ENCODE data around the gene ME3.

Gene ME3

DNA sequence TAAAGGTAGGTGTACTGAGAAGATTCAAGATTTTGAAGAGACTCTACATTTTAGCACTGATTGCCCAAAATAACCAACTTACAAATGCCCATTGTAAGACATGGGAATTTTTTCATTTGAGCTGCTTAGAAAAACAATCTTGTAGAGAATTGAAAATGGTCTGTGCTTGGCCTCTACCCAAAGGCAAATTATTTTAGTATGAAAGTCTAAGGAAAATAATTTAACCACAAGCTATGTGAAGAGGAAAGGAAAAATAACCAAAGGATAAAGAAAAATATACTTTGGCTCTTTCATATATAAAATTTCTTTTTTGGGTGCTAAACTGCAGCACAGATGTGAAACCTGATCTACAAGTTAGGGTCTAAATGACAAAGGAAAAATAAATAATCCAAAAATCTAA is 54.9 kb downstream of the ME3 start:
- no peak for DNase-seq

DNA sequence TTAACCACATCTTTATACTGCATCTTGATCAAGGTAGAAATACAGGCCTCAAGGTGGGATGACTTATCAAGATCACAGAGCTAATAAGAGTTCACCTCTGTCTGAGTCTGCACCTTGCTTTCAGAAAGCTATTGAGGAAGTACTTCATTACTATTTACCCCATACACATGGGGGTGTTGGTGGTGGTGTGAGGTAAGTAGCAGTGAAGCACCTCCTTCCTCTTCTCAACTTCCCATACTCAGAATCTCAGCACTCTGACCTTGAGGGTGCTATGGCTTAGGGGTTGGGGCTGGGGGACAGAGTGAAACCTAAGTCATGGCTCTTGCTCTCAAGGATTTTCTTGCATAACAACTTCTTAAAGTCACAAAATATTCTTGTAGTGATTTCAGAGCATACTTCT is 56.9 kb downstream of the ME3 start:
- no peak for DNase-seq

DNA sequence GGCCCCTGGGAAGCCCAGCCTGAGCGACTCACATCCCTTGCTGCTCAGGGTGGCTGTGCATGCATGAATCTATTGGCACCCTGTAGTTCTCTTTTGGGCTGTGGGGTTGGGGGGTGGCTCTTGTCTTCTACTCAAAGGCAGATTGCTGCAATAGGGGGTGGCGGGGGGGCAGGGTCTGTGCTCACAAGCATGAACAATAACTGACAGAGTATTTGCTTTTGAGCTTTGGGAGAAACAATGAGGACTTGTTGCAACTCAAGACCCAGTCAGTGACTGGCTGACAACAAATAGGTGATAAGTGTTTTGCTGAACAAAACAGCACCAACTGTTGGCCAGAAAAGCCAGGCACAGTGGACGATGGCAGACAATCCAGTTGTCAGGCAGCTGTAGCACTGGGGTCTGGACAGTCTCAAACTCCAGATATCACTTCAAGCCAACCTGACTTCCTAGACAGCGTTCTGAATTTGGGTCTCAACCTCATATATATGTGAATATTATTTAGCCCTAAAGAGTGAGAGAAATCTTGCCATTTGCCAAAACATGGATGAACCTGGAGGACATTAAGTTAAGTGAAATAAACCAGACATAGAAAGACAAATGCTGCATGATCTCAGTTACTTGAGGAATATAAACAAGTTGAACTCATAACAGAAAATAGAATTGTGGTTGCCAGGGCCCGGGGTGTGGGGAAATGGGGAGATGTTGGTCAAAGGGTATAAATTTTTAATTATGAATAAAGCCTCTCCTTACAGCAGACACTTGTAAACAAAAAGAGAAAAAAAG is 61.7 kb downstream of the ME3 start:
- no peak for DNase-seq

DNA sequence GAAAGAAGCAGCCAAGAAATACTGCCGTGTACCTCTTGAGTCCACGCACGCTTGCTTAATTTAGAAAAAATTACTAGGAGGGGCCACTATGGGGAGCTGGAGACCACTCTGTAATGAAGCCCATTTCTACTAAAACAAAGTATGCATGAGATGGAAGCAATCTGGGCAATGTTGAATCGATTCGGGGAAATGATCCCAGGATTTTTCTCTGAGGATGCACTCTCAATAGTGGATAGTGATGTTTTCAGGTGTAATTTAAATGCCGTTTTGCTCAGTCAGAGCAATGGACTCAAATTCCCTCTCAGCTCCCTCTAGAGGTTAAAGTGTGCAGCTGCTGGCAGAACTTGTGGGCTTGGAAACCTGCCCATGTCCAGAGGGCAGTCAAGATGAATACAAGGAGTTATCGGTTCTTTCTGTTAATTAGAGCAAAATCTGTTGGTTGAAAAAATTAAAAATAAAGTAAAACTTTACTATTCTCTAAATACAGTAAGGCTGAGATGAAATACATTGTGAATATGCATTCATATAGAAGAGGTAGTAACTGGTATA is 64.1 kb downstream of the ME3 start:
- peak; percentile 75 for DNase-seq

DNA sequence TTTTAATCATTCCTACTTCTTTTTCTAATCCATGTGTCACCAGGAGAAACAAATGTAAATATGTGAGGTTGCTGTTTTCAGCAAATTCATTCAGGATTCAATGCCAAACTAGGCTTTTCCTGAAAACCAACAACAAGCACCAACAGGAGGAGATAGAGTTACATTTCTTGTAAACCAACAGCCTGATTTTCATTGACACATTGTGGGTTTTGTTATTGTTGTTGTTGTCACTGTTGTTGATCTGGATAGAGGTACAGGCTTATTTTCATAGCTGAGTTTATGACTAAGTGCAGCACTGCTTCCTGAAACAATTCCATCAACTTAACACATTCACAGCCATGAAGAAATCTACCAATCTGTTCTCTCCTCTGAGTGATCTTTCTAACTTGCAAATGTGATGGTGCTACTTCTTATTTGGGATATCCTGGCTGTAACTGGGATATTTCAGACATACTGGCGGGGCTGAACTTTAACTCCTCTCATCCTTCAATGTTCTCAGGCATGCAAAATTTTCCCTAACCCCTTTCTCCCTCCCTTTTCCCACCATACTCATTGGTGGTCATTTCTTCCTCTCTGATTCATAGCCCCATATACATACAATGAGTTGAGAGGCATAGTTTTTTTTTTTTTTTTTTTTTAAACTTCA is 65.5 kb downstream of the ME3 start:
- no peak for DNase-seq

DNA sequence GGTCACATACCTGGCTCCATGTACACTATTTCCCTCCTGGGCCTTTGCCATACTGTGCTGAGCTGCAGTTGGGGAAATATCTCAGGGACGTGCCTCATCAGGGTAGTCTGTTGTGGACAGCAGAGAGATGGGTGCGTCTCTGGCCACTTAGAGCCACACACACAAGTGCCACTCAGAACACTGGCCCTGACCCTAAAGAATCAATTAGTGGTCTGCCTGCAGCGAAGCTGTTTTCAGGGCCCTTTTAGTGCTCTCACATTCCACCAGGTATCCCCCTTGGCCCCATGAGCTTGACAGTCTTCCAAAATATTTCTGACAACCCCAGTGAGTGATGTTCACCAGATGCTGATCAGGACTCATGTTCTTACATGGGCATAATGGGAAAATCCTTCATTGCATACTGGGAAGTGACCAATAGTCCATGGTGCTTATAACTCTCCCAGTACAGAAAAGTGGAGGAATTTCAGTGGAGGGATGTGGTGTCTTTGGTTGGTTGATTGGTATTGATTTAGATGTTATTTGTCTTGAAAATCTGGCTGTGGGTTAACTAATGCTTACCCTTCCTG is 66.1 kb downstream of the ME3 start:
- DNase-seq, result no peak

DNA sequence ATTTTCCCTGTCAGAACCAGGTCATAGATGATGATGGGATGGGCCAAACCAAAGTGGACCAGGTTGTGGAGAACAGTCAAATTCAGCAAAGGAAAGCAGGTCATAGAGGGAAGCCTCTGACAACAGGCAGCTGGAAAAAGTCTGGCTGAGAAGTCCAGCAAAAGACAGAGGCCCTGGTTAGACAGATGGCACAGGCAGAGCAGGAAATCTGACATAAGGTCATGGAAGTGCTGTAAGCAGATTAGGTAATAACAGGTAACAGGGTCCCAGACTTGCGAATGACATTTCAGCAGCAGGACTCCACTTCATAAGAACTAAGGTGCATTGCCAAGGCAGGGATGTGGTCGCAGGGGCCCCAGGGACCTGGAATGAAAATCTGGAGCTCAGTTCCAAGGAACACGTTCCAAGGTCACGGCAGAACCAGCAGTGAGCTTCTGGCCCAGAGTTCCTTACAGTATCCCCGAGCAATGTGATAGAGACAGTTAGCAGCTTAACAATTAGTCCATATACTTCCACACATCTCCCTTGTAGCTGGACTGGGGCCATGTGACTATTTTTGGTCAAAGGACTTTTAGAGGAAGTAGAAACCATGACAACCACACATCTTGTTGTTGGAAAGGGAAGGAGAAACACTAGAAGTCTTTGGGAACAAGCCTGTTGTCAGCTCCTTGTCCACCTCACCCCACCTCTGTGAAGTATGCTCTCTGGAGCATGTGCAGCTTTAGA is 75.4 kb downstream of the ME3 start:
- DNase-seq, result no peak

DNA sequence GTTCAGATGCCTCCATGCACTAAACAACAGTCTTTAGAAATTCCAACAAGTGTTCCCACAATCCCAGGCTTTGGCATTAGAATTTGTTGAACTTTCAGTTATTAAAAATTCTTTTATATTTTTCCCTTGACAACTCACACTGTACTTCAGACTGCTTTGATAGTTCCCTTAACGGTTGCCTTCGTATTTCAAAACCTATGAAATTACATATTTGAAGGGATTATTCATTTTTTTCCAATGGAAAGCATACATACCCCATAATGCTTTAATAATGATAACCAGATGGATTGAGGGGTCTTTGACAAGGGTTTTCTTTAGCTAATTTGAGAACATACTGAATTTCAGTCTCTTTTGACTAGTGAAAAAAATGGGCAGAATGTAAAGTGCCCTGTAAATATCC is 76.5 kb downstream of the ME3 start:
- DNase-seq, result no peak

DNA sequence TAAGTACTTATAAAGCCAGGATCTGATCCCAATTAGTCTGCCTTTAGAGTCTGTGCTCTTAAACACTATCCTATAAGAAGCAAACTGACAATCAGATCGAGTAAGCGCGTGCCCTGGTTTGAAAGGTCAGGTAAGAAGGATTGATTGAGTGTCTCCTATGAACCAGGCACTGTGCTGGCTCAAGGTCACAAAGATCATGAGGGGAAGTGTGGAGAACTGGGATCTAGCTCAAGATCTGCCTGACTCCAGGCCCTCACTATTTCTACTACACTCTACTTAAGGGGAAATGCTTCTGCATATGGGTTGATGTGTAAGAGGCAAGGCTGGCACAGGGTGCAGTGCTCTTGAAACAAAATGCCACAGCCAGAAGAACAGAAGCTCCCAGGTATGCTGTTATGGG is 77.0 kb downstream of the ME3 start:
- no peak for DNase-seq

DNA sequence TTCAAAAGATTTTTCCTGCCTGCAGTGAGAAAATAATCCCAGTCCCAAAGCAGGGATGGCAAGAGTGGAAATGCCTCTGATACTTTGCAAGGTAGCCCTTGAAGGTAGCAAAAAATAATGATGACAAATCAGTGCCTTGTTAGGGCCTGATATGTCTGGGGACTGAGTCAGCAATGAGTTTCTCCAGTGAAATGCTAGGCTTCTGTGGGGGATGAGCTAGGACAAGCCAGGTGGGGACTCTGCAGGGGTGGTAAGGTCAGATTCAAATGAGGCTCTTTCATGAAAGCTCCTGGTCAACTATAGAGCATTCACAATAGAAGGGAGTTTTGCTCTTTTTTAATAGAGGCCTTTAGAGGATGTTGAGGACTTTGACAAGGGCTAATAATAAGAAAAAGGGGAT is 77.7 kb downstream of the ME3 start:
- DNase-seq, result no peak

DNA sequence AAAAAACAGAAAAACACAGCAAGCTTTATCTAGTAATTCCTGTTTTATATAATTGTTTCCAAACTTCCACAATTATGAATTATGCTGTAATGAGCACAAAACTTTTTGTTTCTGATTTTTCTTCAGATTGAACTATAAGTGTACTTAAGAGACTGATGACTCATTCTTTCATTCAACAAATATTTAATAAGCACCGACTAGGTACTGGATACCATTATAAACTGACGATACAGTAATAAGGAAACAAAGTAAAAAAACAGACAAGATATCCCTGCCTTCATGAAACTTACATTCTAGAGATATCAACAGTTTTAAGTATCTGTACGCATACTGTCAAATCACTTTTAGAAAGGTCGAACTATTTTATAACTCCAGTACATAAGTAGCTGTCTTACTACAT is 78.6 kb downstream of the ME3 start:
- no peak for DNase-seq

DNA sequence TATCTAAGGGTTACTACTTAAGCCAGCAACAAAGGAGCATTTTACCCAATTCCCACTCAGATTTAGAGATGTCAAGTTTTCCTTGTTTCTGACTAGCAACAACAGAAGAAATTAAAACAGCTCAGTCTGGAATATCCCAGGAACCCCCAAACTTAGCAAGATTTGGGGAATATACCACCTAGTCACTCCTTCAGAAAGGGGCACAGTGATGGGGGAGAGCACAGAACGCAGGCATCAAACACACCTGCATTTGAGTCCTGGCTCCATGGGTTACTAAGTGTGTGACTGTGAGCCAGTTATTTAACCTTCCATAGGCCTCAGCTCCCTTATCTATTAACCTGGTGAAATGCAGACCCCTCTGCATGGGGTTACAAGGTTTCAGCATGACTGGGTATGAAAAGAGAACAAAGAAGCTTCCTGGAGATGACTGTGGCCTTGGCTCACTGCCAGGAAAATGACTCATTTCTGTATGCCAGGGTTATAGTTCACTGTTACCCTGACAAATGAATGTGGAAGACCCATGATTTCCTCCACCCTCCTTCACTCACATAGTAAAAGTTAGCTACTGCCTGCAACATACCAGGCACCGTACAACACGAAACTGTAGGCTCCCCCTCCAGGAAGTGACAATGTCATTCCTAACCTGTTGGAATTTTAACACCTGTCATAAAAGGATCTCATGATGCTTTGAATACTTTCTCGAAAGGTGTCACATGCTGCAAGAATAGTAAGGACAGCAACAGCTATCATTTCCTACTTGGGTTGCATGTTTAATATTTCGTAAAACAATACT is 79.6 kb downstream of the ME3 start:
- peak; percentile 69 for DNase-seq

DNA sequence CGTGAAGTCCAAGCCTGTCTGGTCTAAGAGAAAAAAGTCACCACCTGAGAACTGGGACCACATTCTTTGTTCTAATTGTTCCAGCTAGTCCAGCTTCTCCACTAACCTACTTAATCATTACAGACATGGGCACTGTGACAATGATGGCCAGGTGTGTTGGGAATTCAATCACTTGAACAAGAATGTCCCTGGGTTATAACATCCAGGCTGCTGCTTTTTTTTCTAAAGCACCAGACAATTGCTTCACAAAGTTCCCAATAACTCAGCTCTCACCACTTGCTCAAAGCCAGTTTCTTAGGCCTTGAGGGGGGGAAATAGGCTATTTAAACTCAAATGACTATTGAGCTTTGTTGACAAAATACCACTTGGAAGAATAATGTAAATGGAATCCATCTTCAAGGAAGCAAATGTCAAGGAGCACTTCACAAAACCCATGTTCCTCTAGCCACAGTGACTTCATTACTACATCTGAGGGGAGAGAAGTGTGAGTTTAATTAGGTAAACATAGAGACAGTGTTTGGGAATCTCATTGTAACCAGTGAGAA is 80.3 kb downstream of the ME3 start:
- peak; percentile 42 for DNase-seq

DNA sequence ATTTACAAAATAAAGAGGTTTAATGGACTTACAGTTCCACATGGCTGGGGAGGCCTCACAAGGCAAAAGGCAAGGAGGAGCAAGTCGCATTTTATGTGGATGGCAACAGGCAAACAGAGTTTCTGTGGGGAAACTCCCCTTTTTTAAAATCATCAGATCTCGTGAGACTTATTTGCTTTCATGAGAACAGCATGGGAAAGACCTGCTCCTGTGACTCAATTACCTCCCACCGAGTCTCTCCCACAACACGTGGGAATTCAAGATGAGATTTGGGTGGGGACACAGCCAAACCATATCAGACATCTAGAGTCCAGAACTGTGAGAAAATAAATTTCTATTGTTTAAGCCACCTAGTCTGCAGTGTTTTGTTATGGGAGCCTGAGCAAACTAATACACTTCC is 80.8 kb downstream of the ME3 start:
- no peak for DNase-seq

DNA sequence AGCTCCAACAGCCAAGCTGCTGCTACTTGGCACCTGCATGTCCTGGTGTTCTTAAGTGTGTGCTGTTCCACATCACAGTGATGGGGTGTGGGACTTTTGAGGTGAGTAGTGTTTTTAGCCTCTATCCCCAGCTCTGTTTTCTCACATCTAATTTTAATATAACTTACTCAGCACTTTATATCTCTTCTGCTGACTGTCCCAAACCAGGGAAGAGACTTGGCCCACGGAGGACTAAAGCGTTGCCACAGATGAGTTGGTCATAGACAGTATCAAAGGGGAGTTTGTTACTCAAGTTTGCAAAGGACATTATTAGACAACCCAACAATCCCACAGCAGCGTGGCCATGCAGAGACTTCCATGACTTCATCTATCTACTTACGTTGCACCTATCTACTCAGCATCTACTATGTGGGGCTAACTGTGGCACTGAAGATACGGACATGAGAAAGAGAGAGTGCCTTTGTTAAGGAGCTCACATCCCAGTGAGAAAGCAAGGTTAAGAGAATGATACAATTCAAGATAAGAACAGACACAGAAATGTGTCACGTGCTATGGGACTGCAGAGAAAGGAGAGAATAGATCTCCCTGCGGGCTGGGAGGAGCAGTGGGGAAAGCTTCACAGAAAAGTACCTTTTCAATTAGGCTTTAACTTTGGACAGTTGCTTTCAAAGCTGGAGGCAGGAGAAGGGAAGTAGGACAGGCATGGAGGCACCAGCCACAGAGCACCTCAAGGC is 82.4 kb downstream of the ME3 start:
- DNase-seq, result no peak

DNA sequence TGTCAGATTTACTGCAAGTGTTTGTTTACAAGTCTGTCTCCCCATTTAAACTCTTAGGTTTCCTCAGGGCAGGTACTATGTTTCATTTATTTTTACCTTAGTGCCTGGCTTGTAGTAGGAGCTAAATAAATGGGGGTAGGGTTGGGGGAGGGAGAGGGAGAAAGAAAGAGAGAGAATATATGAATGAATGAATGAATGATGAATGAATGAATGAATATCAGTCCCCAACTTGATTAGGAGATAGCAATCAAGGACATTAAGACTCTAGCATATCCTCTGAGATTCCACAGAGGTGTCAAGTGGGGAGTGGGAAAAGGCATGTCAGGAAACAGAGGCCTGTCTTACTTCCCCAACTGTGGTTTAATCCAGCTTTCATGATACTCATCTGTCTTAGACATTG is 83.2 kb downstream of the ME3 start:
- DNase-seq, result no peak

DNA sequence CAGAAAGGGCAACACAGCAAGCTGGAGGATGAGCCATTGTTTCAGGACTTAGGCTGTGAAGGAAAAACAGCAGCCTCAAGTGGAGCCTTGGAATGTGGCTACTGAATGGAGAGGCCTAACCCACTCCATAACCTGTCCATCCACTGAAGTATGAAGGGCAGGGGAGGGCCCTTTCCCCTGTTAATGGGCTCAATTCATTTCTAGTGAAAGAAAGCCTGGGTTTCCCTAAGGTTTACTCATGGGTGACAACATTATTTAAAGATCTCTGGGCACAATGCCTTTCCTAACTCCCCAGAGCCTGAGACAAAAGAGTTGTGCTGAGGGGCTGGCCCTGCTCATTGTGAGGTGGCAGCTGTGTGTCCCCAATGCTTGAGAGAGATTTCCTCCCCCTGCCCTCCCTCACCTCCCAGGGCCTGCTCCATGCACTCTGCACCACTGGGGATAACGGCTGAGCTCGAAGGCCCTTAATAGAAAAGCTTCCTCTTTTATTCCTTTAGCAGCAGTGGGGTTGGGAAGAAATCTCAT is 83.8 kb downstream of the ME3 start:
- DNase-seq, result no peak

DNA sequence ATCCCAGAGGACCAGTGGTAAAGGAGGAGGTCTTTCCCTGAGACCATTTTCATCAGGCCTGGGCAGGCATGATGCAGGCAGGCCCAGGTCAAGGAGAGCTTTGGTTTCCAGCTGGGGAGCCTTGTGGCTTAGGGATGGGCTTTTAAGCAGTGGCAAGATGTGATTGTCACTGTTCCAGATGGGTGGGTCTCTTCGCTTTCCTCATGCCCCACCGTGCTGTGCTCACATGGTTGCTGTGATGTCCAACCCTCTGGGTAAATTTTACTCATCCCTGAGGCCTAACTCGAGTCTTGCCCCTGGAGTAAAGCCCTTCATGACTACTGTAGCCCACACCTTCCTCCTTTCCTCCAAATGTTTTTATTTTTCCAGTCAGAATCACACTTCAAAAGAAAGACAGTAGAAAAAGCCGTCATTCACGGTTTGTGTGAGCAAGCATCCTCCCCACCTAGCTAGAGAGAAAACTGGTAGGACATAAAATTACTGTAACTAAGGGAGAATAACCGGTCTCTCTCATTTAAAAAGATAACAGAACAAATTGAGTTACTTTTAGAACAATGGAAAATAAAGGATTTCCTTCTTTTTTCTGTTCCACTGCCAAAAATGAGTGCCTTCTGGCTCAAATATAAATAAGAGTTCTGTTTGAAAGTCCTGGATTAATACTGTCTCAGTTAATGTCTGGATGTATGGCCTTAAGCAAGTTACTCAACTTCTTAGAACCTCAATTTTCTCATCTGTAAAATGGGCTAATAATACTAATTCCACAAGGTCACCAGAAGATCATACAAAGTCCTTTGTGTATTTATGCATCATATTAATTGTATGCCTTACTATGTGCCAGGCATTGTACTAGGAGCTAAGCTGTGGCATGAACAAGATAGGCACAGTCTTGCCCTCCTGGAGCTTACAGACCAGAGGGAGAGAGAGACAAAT is 84.9 kb downstream of the ME3 start:
- no peak for DNase-seq

DNA sequence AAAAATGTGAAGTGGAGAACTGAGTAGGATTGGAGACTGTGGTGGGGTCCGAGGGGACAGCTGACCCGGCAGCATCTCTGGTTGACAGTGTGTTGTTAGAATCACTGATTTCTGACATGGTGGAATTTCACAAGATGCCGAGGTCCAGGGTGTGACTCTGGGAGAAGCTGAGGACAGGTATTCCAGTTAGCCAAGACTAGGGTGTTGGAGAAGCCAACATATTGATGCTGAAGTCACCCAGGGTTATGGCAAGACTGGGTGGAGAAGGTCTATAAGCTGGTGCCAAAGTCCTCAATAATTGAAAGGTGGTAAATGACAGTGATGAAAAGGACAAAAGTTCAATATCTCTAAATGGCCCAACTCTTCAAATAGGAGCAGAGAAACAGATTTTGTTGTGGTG is 86.1 kb downstream of the ME3 start:
- DNase-seq, result no peak

DNA sequence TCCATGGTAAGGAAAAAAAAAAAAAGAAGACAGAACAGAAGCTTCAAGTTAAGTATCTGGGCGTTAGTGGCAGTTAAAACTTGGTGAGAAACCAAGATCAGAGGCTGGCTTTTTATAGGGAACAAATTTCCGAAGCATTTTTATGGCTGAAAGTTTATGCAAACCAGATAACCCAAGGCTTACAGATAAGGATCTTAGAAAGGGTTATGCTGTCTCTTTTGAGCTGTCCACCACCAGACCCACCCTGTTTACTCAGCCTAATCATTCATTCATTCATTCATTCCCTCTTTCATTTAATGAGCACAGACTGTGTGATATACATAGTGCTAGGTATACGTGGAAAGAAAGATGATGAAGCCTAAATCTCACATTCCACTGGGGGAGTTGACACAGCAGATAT is 89.5 kb downstream of the ME3 start:
- DNase-seq, result no peak
